ENCODE data around the gene SIGLEC8.

DNA sequence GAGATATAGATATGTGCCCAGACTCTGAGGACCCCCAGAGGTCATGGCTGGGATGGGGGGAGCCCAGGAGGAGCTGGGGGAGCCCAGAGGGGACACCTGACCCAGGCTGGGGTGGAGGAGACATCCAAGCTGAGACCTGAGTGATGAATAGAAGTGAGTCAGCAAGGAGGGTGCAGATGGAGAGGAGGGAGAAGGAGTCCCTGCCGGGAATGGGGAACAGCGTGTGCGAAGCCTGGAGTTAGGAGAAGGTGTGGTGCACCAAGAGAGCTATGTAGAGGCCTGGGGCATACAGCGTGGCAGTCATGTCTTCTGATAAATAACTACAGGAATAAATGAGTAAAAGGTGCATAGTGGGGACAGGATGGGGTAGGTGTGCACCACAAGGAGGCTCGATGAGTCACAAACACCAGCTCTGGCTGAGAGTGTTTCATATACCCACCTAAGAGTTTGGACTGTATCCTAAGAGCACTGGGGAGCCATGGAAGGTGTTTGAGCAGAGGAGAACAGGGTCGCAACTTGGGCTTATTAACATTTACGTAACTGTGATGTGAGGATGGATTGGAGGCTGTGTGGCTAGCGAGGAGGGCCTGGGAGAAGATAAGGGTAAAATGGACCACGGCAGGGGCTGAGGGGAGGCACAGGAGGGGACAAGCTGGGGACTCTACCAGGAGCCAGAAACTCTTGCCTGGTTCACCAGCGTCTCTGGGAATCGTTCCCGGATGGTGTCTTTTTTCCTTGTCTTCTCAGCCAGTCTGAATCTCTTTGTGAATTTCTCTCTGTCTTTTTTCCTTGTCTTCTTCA is 21.5 kb upstream of the SIGLEC8 start:
- TF ChIP-seq, protein P1, sequence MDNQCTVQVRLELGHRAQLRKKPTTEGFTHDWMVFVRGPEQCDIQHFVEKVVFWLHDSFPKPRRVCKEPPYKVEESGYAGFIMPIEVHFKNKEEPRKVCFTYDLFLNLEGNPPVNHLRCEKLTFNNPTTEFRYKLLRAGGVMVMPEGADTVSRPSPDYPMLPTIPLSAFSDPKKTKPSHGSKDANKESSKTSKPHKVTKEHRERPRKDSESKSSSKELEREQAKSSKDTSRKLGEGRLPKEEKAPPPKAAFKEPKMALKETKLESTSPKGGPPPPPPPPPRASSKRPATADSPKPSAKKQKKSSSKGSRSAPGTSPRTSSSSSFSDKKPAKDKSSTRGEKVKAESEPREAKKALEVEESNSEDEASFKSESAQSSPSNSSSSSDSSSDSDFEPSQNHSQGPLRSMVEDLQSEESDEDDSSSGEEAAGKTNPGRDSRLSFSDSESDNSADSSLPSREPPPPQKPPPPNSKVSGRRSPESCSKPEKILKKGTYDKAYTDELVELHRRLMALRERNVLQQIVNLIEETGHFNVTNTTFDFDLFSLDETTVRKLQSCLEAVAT (IDR thresholded peaks at IDR 0.05): no peak
- TF ChIP-seq, protein P2, sequence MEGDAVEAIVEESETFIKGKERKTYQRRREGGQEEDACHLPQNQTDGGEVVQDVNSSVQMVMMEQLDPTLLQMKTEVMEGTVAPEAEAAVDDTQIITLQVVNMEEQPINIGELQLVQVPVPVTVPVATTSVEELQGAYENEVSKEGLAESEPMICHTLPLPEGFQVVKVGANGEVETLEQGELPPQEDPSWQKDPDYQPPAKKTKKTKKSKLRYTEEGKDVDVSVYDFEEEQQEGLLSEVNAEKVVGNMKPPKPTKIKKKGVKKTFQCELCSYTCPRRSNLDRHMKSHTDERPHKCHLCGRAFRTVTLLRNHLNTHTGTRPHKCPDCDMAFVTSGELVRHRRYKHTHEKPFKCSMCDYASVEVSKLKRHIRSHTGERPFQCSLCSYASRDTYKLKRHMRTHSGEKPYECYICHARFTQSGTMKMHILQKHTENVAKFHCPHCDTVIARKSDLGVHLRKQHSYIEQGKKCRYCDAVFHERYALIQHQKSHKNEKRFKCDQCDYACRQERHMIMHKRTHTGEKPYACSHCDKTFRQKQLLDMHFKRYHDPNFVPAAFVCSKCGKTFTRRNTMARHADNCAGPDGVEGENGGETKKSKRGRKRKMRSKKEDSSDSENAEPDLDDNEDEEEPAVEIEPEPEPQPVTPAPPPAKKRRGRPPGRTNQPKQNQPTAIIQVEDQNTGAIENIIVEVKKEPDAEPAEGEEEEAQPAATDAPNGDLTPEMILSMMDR (IDR thresholded peaks at IDR 0.05 in 2 of 3, conservative IDR thresholded peaks at IDR 0.05 in 1 of 3; ENCODE audit: control insufficient read depth in 2 of 3, extremely low read depth in 1 of 3, insufficient read depth in 1 of 3, low read depth in 3 of 3, low read length in 3 of 3): no peak
- no peak for TF ChIP-seq HDAC6 (IDR thresholded peaks at IDR 0.05; ENCODE audit: unreplicated experiment)
- TF ChIP-seq RCOR1 (conservative IDR thresholded peaks at IDR 0.05; ENCODE audit: low read depth, low read length): no peak
- TF ChIP-seq POLR2A (IDR thresholded peaks at IDR 0.05; ENCODE audit: low read depth, low read length): no peak
- no peak for TF ChIP-seq MEF2A (IDR thresholded peaks at IDR 0.05; ENCODE audit: insufficient read depth, low read depth, low read length)
